Measurements from ENCODE around the gene MIER3. TPM values are rescaled to one million over a fixed set of nuclear protein-coding genes. Genes with fewer than 3 reads are reported as not detected.

MIER3 gene
- total and polyA plus RNA-seq, 9 of the 15 experiments (the other 6 are each of a cell fraction or from before 2014, with no cell fraction given) = 4.1 to 29.3 (median 13.0) TPM

- H2AFZ ChIP-seq (ENCODE audit: low read depth, low read length) = no peak overlapping the region
- no peaks in the 10 kb centered on the region for H3K27me3 ChIP-seq (ENCODE audit: control insufficient read depth in 2 of 2, insufficient read depth in 2 of 2, low read length in 2 of 2)
- no peak overlapping the region for H3K4me3 ChIP-seq
- no peak overlapping the region for H3K9ac ChIP-seq (ENCODE audit: insufficient read depth in 1 of 2, low read depth in 2 of 2, low read length in 2 of 2)
- in situ Hi-C loops (cut with MboI) = no loop called here
- peaks cover 49% of the 10 kb centered on the region for H3K36me3 ChIP-seq (ENCODE audit: control insufficient read depth, insufficient read depth, low read length)
- WGBS (ENCODE audit: insufficient coverage, low coverage, missing lambda C conversion rate) = 86% methylated on average over 1 of the region's 1 CpG
- ChIA-PET CTCF (ENCODE audit: low intra/inter-chr PET ratio) (no interaction called here), POLR2A (interaction anchor here (1.3 to 3.9 kb wide), 2 partner anchors 10 to 68 kb away, joined by 3 to 21 read pairs; partner anchors contain the start of gene SETD9)
- H3K4me1 ChIP-seq (replicated peaks in 1 of 2; ENCODE audit: control insufficient read depth in 2 of 2, insufficient read depth in 2 of 2, low read length in 2 of 2) = no peaks in the 10 kb centered on the region
- H3K4me2 ChIP-seq (ENCODE audit: insufficient read depth, low read length) = no peak overlapping the region
- DNase-seq (ENCODE audit: extremely low read depth in 1 of 4, low spot score in 3 of 4) (no peak), FAIRE-seq (peak; percentile 32), ATAC-seq (no peak)
- 0 out of 2 replicates have a peak, but pooled peaks cover 3% of the 10 kb centered on the region for H3K9me3 ChIP-seq (replicated peaks; ENCODE audit: control insufficient read depth, insufficient read depth, low read depth, low read length)
- no peaks in the 10 kb centered on the region for H3K79me2 ChIP-seq (ENCODE audit: control insufficient read depth, insufficient read depth, low read length)
- TF ChIP-seq BCOR (IDR thresholded peaks at IDR 0.05) (no peak), ZNF551 (CRISPR knock-in tag; IDR thresholded peaks at IDR 0.05) (no peak), CEBPZ (IDR thresholded peaks at IDR 0.05; ENCODE audit: borderline replicate concordance, low read depth, low read length) (no peak), CEBPG (CRISPR knock-in tag; IDR thresholded peaks at IDR 0.05) (no peak), CEBPG (tag; conservative IDR thresholded peaks at IDR 0.05 in 1 of 2, IDR thresholded peaks at IDR 0.05 in 1 of 2) (peak in 1 of 2 experiments; percentile 72; a peak in 2 of 4 replicates), MTF1 (CRISPR knock-in tag; IDR thresholded peaks at IDR 0.05; ENCODE audit: borderline replicate concordance) (no peak), BRF2 (IDR thresholded peaks at IDR 0.05; ENCODE audit: borderline replicate concordance, insufficient read depth, insufficient read length) (no peak), ZNF445 (CRISPR knock-in tag; IDR thresholded peaks at IDR 0.05; ENCODE audit: low read depth) (no peak), MECOM (CRISPR knock-in tag; IDR thresholded peaks at IDR 0.05) (no peak), CEBPB (tag; IDR thresholded peaks at IDR 0.05) (peak; percentile 62)
- H4K20me1 ChIP-seq (replicated peaks; ENCODE audit: control insufficient read depth, insufficient read depth, low read length) = no peaks in the 10 kb centered on the region
- no peaks in the 10 kb centered on the region for H3K9me1 ChIP-seq (ENCODE audit: control insufficient read depth, insufficient read depth, low read length)
- intact Hi-C loops (cut with micrococcal nuclease) = no loop called here
- BruUV-seq (replicated peaks) = TSS peak; percentile 16
- no peak overlapping the region for H3K27ac ChIP-seq (ENCODE audit: extremely low read depth, low read depth, low read length)
These were observed 31.8 kb downstream of the MIER3 start for GRCh38 chr5:56919942-56920662.
